Stimulated activated CD8-positive, alpha-beta memory T cell treated with anti-CD3 and anti-CD28 coated beads, Interleukin-2, amount 100 ng/mL, for 1 hour (primary cell): ENCODE data around the gene SREBF2.
"Not testable (repeated sequence)": the region's sequence is repeated elsewhere in the genome, so short reads cannot be mapped to it uniquely, and the experiment has no call there.

Experiments
- DNase-seq, 2 donors: peaks; one replicate each; pipeline ENCODE4 v3.0.0-alpha.2; 2020; ENCODE audit warnings: low read depth in 2 of 2

SREBF2 gene

GRCh38 chr22:41821471-41822316 is 11.2 kb upstream of the SREBF2 start:
- DNase-seq, result no peak

- DNase-seq, result no peak
These were observed 10.4 kb upstream of the SREBF2 start for GRCh38 chr22:41822317-41823057.

GRCh38 chr22:41823797-41824196 is 9.1 kb upstream of the SREBF2 start:
- DNase-seq, result no peak

- DNase-seq, result no peak
These were observed 7.5 kb upstream of the SREBF2 start for GRCh38 chr22:41825376-41825775.

- no peak for DNase-seq
These were observed 6.9 kb upstream of the SREBF2 start for GRCh38 chr22:41826021-41826420.

- no peak for DNase-seq
These were observed 6.2 kb upstream of the SREBF2 start for GRCh38 chr22:41826430-41827383.

GRCh38 chr22:41827671-41828070 is 5.2 kb upstream of the SREBF2 start:
- no peak for DNase-seq

GRCh38 chr22:41828516-41828915 is 4.4 kb upstream of the SREBF2 start:
- DNase-seq, result no peak

- DNase-seq, result no peak
These were observed 2.7 kb upstream of the SREBF2 start for GRCh38 chr22:41830174-41830573.

- no peak for DNase-seq
These were observed 1.5 kb upstream of the SREBF2 start for GRCh38 chr22:41831383-41831782.

GRCh38 chr22:41831828-41832552 is 915 bp upstream of the SREBF2 start:
- DNase-seq, result no peak

- peak in 1 of 2 donors; percentile 18 for DNase-seq
These were observed 582 bp downstream of the SREBF2 start for GRCh38 chr22:41833369-41834004.

- DNase-seq, result no peak
These were observed 1.4 kb downstream of the SREBF2 start for GRCh38 chr22:41834005-41834944.

GRCh38 chr22:41835462-41835861 is 2.6 kb downstream of the SREBF2 start:
- DNase-seq, result not testable (repeated sequence)

- DNase-seq, result no peak
These were observed 3.6 kb downstream of the SREBF2 start for GRCh38 chr22:41836551-41836950.

- no peak for DNase-seq
These were observed 6.1 kb downstream of the SREBF2 start for GRCh38 chr22:41838842-41839618.

GRCh38 chr22:41840216-41840615 is 7.3 kb downstream of the SREBF2 start:
- no peak for DNase-seq

- no peak for DNase-seq
These were observed 8.3 kb downstream of the SREBF2 start for GRCh38 chr22:41841085-41841712.
